GM18498 (cell line): ENCODE data around the gene ZDHHC14.
"Not testable (repeated sequence)": the region's sequence is repeated elsewhere in the genome, so short reads cannot be mapped to it uniquely, and the experiment has no call there.

Source experiments
- ATAC-seq: cut with Tn5 transposase; IDR thresholded peaks from one replicate; pipeline ENCODE4 v1.9.1; 2021; ENCODE audit warnings: mild to moderate bottlenecking, moderate library complexity; ENCODE audit not compliant: unreplicated experiment

The ZDHHC14 gene

DNA sequence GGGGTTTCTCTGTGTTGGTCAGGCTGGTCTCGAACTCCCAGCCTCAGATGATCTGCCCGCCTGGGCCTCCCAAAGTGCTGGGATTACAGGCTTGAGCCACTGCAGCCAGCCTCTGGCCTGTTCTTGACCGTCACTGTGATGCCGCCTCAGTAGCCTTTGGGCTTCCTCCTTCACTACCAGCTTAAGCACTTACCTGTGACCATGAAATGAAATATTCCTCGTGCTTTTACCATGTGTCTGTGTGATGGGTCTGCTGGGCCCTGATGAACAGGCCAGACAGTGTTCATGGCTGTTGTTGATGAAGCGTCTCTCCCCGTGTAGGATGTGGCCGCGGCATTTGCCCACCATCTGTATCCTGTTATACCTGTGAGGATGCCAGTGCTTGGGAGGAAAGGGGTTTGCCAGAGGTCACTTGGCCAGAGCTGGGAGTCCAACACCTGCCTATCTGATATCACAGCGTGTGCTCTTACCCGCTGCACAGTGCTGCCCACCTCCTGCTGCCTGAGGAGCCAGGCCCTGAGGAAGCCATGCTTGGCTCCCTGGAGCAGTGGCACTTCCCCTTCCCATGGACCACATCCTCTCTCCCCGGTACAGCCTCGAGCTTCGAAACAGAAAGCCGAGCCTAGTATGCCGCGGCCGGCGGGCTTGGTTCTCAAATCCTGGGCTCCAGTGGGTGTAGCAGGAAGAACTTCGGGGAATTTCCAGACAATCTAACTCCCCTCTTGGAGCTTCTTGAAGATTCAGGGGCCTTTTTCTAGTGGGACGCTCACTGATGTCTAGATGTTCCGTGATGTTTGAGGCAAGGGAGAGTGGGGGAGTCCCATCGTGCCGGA, 167.9 kb downstream of the ZDHHC14 start:
- peak; percentile 61 for ATAC-seq

DNA sequence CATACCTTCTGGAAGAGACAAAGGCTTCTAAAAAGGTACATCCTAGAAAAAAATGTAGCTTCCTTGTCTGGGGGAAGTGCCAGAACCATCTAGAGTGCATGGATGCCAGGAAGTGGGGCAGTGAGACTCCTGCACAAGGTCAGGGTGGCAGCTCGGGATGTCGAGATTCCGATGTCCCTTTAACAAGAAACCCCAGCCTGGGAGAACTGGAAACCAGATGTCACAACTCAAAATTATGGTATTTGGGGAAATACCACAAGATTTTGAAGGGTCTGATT, 168.4 kb downstream of the ZDHHC14 start:
- ATAC-seq: no peak

DNA sequence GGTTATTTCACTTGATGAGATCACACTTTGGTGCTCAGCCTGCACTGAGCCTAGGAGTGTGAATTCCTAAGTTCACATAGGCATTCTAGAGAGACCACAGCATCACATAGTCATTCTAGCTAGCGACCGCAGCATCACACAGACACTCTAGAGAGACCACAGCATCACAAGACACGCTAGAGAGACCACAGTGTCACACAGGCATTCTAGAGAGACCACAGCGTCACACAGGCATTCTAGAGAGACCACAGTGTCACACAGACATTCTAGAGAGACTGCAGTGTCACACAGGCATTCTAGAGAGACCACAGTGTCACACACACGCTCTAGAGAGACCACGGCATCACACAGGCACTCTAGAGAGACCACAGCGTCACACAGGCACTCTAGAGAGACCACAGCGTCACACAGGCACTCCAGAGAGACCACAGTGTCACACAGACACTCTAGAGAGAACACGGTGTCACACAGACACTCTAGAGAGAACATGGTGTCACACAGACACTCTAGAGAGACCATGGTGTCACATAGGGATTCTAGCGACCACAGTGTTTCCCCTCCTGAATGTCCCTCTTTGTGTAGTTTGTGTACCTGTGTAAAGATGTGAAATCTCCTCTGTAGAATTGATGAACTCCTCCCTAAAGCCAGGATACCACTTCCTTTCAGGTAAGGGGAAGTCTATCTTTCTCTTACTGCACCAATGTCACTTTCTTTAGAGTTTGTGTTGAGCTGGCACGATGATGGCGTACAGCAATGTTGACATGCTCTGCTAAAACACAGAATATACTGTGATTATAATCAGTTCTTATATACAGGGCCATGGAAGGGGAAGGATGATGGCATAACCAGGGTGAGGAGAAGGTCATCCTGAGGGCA, 169.4 kb downstream of the ZDHHC14 start:
- peak; percentile 57 for ATAC-seq

DNA sequence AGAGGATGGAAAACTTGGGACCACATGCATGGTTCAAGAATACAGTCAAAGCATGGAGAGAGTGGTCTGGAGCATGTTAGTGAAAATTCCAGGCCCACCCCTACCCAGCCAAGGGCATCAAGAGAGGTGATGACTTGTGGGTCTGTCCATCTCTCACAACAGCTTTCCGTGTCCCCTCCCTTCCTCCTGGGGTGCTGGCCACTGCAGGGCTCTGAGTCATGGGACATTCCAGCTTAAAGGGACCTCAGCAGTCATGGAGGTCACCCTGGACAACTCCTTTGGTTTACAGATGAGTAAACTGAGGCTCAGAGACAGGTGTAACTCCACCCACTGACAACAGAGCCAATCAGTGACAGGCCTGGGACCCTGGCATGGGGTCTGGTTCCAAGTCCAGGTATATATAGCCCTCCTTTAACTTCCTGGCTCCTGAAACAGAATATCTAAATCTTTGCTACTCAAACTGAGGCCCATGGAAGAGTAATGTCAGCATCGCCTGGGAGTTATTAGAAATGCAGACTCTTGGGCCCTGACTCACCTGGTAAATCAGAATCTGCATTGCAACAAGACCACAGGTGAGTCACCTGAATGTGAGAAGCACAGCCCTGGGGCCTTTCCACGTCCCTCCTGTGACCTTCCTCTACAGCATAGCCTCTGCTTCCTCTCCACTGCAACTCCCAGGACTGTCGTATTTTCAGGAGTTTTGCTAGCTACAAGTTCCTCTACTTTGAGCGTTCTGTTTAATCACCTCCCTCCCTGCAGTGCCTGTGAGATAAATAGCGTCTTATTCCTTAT, 170.2 kb downstream of the ZDHHC14 start:
- ATAC-seq: no peak

DNA sequence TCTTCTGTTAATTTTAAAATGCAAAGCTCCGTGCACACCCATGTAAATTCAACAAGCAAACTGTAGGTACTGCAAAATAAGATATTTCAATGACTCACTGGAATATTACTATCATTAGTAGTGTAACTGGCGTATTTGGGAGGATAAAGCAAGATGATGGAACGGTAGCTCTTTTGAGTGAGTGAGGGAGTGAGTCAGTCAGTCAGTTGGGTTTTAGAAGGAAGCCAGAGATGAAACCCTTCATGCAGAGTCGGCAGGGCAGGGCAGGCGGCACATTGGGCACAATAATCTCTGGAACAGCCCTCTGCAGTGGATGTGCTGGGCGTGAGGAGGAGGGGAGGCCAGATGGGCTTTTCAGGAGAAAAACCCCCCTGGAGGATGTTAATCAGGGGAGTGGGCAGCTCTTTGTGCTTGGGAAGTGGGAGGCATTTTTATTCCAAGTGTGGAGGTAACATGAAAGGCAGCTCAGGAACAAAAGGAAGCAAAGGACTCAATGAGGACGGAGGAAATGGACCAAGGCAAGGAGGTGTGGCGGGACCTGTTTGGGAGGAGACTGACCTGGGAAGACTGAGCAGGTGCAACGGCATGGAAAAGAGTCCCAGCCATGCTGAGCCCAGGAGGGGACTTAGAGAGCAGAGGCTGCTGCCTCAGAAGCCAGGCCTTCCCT, 171.2 kb downstream of the ZDHHC14 start:
- ATAC-seq: no peak

DNA sequence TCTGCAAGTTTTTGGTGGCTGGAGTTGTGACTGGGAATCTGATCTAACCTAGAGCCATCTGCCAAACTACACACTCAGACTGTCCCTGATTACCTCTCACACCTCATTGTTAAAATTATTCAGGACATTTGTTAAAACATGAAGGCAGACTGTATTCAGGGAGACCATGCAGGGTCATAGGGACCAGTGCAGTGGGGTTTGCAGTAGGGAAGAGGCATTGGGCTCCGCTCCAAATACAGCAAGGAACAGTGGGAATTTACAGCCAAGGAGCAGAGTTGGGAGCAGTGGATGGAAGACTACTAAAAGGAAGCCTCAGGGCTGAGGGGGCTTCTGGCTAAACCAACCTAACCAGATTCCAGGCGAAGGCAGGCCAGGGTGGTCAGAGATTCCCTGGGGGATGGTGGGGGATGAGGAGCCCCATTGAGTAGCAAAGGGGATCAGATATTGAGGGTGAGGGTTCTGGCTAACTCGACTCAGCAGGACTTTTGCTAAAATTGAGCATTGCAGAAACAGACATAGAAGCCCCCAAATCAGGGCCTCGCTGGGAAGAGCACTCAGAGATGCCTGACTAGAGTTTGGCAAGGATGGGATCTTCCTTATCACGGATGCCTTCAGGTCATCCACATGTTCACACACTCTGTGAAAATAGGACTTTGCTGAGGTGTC, 172.0 kb downstream of the ZDHHC14 start:
- no peak for ATAC-seq

DNA sequence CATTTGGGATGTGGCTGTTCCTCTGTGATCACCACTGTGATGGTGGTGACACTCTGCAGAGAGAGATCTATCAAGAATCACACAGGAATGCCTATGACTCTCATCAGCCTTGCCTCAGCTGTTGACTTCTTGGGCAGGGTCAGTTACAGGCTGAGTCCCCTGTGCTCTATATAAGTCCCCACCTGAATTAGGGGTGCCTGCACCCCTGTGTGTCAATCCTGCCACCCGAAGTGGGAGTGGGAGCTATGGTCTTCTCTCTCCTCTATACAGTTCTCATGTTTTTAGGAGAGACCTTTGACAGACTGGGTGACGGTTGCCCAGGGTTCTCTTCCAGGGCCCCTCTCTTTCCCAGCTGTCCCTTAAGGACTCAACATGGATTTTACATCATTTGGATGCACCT, 173.8 kb downstream of the ZDHHC14 start:
- no peak for ATAC-seq

DNA sequence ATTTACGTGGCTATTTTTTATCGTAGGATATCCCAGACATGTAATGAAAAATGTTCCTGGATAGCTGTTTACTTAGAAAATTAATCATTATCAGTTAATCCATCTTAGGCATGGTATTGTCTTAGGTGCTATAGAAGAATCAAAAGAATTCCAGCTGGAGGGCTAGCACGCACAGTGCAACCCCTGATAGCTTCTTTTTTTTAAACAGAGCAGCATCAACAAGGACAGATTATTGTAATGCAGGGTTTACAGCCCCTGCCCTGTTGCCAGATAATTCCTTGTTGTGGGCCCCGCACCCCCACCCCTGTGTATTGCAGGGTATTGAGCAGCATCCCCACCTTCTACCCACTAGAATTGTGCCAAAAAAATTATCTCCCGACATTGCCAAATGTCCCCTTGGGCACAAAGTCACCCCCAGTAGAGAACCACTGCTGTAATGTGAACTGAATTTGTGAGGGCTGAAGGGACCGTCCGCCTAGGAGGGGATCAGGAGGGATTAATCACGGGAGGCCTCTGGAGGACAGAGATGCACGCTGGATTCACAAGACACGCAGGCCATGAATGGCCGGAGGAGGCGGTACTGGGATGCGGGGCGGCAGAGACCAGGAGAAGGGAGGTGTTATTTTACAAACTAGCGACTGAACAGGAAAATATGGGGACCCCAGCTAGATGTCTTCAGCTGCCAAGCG, 174.6 kb downstream of the ZDHHC14 start:
- no peak for ATAC-seq

DNA sequence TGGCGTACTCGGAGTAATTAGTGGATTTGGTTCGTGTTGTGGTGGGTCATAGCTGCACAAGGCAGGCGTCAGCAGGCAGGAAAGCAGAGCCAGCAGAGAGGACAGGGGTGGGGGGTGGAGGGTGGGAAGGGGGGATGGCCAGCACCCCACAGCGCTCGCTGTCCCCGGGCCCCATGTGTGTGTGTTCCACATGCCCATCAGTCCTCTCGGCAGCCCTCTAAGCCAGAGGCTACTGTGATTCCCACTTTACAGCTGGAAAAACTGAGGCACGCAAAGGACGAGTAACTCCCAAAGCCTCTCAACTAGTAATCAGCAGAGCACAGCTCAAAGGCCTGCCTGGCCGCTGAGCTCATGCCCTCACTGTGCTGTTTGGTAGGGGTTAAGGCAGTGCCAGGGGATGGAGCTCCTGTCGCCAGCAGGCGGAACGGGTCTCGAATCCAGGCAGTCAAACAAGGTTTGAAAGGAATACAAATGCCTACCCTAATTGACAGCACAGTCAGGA, 175.2 kb downstream of the ZDHHC14 start:
- ATAC-seq: no peak

DNA sequence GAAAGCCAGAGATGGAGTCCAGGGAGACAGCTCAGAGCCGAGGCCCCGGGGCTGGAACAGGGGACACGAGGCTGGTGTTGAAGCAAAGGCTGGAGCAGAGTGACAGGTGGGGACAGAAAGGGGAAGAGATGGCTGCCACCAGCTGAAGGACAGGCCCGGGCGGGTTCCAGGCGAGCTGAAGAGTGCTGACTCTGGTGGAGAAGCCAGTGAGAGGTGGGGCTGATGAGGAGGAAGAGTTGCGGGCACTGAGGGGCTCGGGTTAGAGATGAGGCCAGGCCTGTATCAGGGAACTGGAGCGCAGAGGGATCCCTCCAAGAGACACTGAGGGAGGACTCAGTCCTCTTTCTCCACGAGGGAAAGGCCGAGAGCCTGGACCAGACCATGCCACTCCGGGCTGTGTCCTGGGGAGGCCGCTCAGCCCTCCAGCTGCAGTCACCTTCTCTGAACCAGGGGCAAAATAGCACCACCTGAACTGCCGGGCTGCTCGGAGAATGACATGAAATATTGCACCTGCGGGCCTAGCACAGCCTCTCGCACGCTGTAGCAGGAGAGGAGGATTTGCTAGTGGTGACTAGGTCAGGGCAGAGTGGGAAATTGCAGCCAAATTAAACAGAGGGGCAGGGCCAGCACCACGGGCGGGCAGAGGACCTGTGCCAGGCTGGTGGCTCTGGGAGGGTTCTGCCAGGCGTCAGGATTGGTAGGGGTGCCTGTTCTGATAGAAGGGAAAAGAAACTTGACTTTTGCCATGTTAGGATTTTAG, 175.9 kb downstream of the ZDHHC14 start:
- ATAC-seq: no peak

DNA sequence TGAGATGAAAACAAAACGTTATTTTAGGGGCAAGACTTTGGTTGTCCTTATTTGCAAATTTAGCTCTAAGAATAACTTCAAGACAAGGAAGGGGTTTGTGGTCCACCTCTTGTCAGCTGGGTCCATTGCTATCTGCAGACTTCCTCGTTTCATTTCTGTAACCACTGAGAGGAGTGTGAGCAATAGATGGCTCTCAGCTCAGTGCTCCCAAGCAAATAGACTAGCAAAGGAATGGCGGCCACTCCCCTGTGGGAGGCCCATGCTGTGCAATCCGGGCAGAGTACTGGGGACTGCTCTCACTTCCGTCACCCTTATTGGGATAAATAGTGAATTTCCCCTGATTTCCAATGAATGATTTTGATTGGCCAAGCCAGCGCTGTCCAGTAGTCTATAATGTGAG, 176.6 kb downstream of the ZDHHC14 start:
- peak; percentile 54 for ATAC-seq

DNA sequence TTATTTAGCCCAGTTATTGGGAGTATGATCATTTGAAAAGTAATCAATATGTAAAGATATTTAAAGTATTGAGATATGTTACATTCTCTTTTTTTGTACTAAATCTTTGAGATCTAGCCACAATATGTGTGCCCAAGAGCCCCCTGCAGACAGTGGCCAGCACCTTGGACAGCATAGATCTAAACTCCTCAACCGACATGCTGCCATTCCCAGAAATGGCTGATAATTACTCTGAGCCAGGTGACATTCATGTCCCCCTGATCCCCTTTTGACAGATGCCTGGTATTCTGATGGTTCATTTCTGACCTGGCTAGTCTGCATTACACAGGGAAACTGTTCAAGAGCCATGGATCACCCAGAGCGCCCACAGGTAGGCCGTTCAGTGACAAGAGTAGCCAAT, 177.1 kb downstream of the ZDHHC14 start:
- no peak for ATAC-seq

DNA sequence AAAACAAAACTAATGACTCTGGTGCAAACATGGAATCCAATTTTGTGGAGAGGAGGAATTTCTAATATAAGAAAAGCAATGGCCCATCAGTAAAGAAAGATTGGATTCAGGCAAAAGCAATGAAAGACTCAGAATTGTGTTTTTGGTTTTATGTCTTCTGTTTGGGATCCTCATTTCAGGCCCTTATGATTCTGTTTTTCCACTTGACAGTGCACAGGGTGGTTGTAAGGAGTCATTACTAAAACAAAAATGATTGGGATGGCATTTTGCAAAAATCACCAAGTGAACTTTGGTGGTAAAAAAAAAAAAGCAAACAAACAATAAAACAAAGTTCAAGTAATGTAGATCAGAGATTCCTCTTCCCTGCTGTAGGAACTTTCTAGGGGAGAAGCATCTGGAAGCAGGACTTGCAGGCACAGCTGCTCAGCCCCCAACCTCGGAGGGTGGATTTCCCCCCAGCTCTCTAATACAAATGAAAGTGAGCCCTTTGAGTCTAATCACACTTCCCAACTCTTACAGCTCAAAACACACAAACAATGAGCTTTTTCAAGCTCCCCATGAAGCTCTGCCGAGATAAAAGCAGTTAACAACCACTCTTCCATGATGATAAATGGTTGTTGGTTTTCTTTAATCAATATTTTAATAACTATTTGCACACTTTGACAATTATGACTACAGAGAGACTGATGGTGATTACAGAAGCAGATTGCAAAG, 177.7 kb downstream of the ZDHHC14 start:
- no peak for ATAC-seq

DNA sequence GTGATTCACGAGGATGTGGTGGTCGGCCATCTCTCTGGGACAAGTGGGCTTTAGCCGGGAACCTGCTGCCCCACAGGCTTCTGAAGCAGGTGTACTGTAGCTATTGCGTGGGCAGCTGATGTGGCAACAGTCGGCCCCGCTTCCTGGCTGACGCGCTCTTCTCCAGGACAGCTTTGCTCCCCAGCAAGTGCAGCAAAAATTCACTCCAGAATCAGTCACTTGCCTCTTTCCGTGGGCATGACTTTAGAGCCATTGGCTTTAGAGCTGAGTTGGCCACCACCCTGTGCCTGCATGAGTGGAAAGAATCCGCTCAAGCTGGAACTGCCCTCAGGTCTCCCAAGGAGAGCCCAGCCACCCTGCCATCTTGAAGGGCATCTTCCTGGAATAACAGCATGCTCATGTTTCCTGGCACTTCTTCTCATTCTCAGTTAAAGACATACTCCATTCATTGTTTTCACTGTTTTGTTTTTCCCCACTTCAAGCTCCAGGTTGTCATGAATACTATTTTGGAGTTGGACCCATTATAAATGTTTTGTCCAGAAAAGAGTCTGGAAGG, 178.3 kb downstream of the ZDHHC14 start:
- no peak for ATAC-seq

DNA sequence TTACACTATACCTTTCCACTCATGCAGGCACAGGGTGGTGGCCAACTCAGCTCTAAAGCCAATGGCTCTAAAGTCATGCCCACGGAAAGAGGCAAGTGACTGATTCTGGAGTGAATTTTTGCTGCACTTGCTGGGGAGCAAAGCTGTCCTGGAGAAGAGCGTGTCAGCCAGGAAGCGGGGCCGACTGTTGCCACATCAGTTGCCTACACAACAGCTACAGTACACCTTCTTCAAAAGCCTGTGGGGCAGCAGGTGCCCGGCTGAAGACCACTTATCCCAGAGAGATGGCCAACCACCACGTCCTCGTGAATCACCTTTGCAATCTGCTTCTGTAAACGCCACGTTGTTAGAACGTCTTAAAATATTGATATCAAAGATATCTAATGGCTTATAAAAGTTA, 179.1 kb downstream of the ZDHHC14 start:
- ATAC-seq: not testable (repeated sequence)

DNA sequence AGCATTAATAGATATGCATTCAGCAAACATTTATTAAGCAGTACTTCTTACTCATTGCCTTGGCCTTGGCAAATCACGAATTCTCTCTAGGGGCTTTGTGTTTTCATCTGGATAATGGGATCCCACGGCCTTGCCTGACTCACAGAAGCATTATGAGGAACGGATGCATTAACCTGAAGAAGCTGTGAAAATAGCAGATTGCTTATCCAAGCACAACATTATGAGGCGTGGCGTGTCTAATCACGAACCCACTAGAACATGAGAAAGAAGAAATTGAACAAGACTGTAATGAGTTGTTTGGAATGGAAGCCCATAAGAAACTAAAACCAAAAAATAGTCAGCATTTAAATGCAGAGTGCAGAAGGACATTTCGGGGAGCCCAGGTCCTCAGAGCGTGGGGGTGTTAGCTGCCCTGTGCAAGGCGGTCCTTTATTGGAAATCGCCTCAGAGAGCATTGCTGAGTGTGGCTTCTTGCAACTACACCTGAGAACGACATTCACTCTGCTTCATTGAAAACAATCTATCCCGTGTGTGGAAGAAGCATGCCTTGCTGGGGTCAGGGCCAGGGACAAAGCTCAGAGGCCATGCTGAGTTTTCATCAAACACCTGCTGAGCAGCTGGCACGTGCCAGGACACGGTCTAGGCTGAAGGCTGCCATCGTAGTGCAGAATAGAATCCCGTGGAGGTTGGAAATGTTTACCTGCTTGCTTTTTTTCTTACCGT, 179.9 kb downstream of the ZDHHC14 start:
- peak; percentile 1 for ATAC-seq

DNA sequence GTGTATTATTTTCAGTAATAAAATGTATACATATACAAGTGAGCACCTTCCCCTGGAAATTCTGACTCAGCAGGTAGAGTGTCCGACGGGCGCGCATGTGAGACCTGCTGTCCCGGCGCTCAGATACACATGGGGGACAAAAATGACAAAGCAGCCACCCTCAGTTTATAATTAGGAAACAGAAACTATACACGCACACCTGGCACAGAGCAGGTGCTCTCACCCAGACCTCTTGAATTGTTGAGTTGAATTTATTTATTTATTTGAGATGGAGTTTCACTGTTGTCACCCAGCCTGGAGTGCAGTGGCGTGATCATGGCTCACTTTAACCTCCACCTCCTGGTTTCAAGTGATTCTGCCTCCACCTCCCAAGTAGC, 180.4 kb downstream of the ZDHHC14 start:
- peak; percentile 32 for ATAC-seq
